ENCODE data around the gene ZC3H11A.
"Not testable (repeated sequence)": the region's sequence is repeated elsewhere in the genome, so short reads cannot be mapped to it uniquely, and the experiment has no call there.

ZC3H11A gene

GRCh38 chr1:203789966-203790365, 5.5 kb upstream of the ZC3H11A start:
- no peaks in the 10 kb centered on the region for H4K20me1 ChIP-seq (ENCODE audit: insufficient read depth)
- H3K4me1 ChIP-seq (ENCODE audit: low read depth, poor library complexity, severe bottlenecking), result no peaks in the 10 kb centered on the region
- no peak for TF ChIP-seq CTCF (conservative IDR thresholded peaks at IDR 0.05; ENCODE audit: low read depth, low read length)
- no peaks in the 10 kb centered on the region for H3K27me3 ChIP-seq (ENCODE audit: insufficient read depth, low read depth)
- no peaks in the 10 kb centered on the region for H3K36me3 ChIP-seq (ENCODE audit: insufficient read depth)
- no peak overlapping the region for H3K4me2 ChIP-seq
- H3K79me2 ChIP-seq (ENCODE audit: insufficient read depth, low read depth), result no peaks in the 10 kb centered on the region
- H3K27ac ChIP-seq, result no peak overlapping the region
- H3K9ac ChIP-seq, result no peak overlapping the region
- H2AFZ ChIP-seq (ENCODE audit: low read depth), result no peak overlapping the region
- no peak overlapping the region for H3K4me3 ChIP-seq (IDR thresholded peaks at IDR 0.05; ENCODE audit: insufficient read depth, low read depth, low read length)

GRCh38 chr1:203791498-203791897, 3.9 kb upstream of the ZC3H11A start:
- no peaks in the 10 kb centered on the region for H4K20me1 ChIP-seq (ENCODE audit: insufficient read depth)
- no peak overlapping the region for H3K4me3 ChIP-seq (IDR thresholded peaks at IDR 0.05; ENCODE audit: insufficient read depth, low read depth, low read length)
- H3K36me3 ChIP-seq (ENCODE audit: insufficient read depth), result no peaks in the 10 kb centered on the region
- no peak overlapping the region for H2AFZ ChIP-seq (ENCODE audit: low read depth)
- no peak overlapping the region for H3K27ac ChIP-seq
- no peak for TF ChIP-seq CTCF (conservative IDR thresholded peaks at IDR 0.05; ENCODE audit: low read depth, low read length)
- H3K4me2 ChIP-seq, result no peak overlapping the region
- H3K9ac ChIP-seq, result no peak overlapping the region
- no peaks in the 10 kb centered on the region for H3K27me3 ChIP-seq (ENCODE audit: insufficient read depth, low read depth)
- peaks cover 6% of the 10 kb centered on the region for H3K79me2 ChIP-seq (ENCODE audit: insufficient read depth, low read depth)
- no peaks in the 10 kb centered on the region for H3K4me1 ChIP-seq (ENCODE audit: low read depth, poor library complexity, severe bottlenecking)

GRCh38 chr1:203792486-203792885, 2.9 kb upstream of the ZC3H11A start:
- H3K79me2 ChIP-seq (ENCODE audit: insufficient read depth, low read depth), result peaks cover 16% of the 10 kb centered on the region
- peaks cover 3% of the 10 kb centered on the region; the same call in 1 of the 2 replicates for H3K36me3 ChIP-seq (ENCODE audit: insufficient read depth)
- H3K27me3 ChIP-seq (ENCODE audit: insufficient read depth, low read depth), result no peaks in the 10 kb centered on the region
- H3K4me2 ChIP-seq, result no peak overlapping the region
- no peaks in the 10 kb centered on the region for H4K20me1 ChIP-seq (ENCODE audit: insufficient read depth)
- H3K27ac ChIP-seq, result no peak overlapping the region
- no peak for TF ChIP-seq CTCF (conservative IDR thresholded peaks at IDR 0.05; ENCODE audit: low read depth, low read length)
- H2AFZ ChIP-seq (ENCODE audit: low read depth), result no peak overlapping the region
- H3K4me1 ChIP-seq (ENCODE audit: low read depth, poor library complexity, severe bottlenecking), result peaks cover 9% of the 10 kb centered on the region
- H3K4me3 ChIP-seq (IDR thresholded peaks at IDR 0.05; ENCODE audit: insufficient read depth, low read depth, low read length), result no peak overlapping the region
- no peak overlapping the region for H3K9ac ChIP-seq

- not testable (repeated sequence) for H2AFZ ChIP-seq (ENCODE audit: low read depth); H3K27me3 ChIP-seq (ENCODE audit: insufficient read depth, low read depth); H3K4me3 ChIP-seq (IDR thresholded peaks at IDR 0.05; ENCODE audit: insufficient read depth, low read depth, low read length); H3K4me2 ChIP-seq; H3K9ac ChIP-seq; H4K20me1 ChIP-seq (ENCODE audit: insufficient read depth); H3K36me3 ChIP-seq (ENCODE audit: insufficient read depth); H3K27ac ChIP-seq
- H3K79me2 ChIP-seq (ENCODE audit: insufficient read depth, low read depth), result peaks cover 27% of the 10 kb centered on the region
- peaks cover 20% of the 10 kb centered on the region for H3K4me1 ChIP-seq (ENCODE audit: low read depth, poor library complexity, severe bottlenecking)
Measured at GRCh38 chr1:203793561-203793960, 1.9 kb upstream of the ZC3H11A start.

GRCh38 chr1:203794764-203795440, 521 bp upstream of the ZC3H11A start:
- no peak for TF ChIP-seq CTCF (conservative IDR thresholded peaks at IDR 0.05; ENCODE audit: low read depth, low read length)
- Histone ChIP-seq H3K79me2 (ENCODE audit: insufficient read depth, low read depth) (peaks cover 40% of the 10 kb centered on the region), H3K4me1 (ENCODE audit: low read depth, poor library complexity, severe bottlenecking) (peaks cover 27% of the 10 kb centered on the region), H2AFZ (ENCODE audit: low read depth) (peak overlapping the region; percentile 84), H3K4me3 (IDR thresholded peaks at IDR 0.05; ENCODE audit: insufficient read depth, low read depth, low read length) (no peak overlapping the region), H3K36me3 (ENCODE audit: insufficient read depth) (peaks cover 11% of the 10 kb centered on the region; the same call in 1 of the 2 replicates), H3K9ac (peak overlapping the region; percentile 84; the same call in 1 of the 2 replicates), H3K27me3 (ENCODE audit: insufficient read depth, low read depth) (no peaks in the 10 kb centered on the region), H4K20me1 (ENCODE audit: insufficient read depth) (peaks cover 7% of the 10 kb centered on the region; the same call in 1 of the 2 replicates), H3K4me2 (peak overlapping the region; percentile 80), H3K27ac (peak overlapping the region; percentile 80)
